Type B pancreatic cell (in vitro differentiated cells): ENCODE data around the gene TIA1. TPM values are rescaled to one million over a fixed set of nuclear protein-coding genes. Genes with fewer than 3 reads are reported as not detected.

Experiments used
- DNase-seq: peaks from one replicate; pipeline ENCODE4 v3.0.0; 2021; ENCODE audit warnings: mixed read lengths; ENCODE audit not compliant: unreplicated experiment; ENCODE audit errors: extremely low spot score
- H3K27ac Mint-ChIP-seq: 2 replicates; pipeline ENCODE4 v1.8.0; 2021; ENCODE audit warnings: mild to moderate bottlenecking, mixed read lengths
- H3K27me3 Mint-ChIP-seq: 2 replicates; pipeline ENCODE4 v1.8.0; 2021; ENCODE audit warnings: mixed read lengths
- H3K36me3 Mint-ChIP-seq: 2 replicates; pipeline ENCODE4 v1.8.0; 2021; ENCODE audit warnings: mixed read lengths
- H3K4me1 Mint-ChIP-seq: one replicate; pipeline ENCODE4 v1.8.0; 2021; ENCODE audit warnings: mixed read lengths; ENCODE audit not compliant: unreplicated experiment
- H3K4me3 Mint-ChIP-seq: 2 replicates; pipeline ENCODE4 v1.8.0; 2021; ENCODE audit warnings: mild to moderate bottlenecking, mixed read lengths
- H3K9me3 Mint-ChIP-seq: 2 replicates; pipeline ENCODE4 v1.8.0; 2021; ENCODE audit warnings: mixed read lengths
- total RNA-seq: library from RNA; stranded (reverse); gene quantifications from 2 replicates; pipeline ENCODE4 v1.2.1, GENCODE V29; 2021; ENCODE audit warnings: low replicate concordance
- TF ChIP-seq, protein P1 (sequence below): fragments of 200-600 bp; sonication (generic); conservative IDR thresholded peaks from 2 replicates; pipeline ENCODE4 v1.5.0; 2021; ENCODE audit warnings: antibody characterized with exemption, mild to moderate bottlenecking

TIA1 gene
- total RNA-seq, 1 donor from 2014 or later = 300 TPM

GRCh38 chr2:70243806-70244584, 4.4 kb downstream of the TIA1 start:
- Mint-ChIP-seq H3K9me3 (peaks cover 3% of the 10 kb centered on the region), H3K27me3 (peaks cover 6% of the 10 kb centered on the region), H3K4me1 (peaks cover 33% of the 10 kb centered on the region), H3K4me3 (peak overlapping the region; percentile 34), H3K36me3 (peaks cover 44% of the 10 kb centered on the region), H3K27ac (peak overlapping the region; percentile 18)
- DNase-seq = no peak
- TF ChIP-seq, protein P1, sequence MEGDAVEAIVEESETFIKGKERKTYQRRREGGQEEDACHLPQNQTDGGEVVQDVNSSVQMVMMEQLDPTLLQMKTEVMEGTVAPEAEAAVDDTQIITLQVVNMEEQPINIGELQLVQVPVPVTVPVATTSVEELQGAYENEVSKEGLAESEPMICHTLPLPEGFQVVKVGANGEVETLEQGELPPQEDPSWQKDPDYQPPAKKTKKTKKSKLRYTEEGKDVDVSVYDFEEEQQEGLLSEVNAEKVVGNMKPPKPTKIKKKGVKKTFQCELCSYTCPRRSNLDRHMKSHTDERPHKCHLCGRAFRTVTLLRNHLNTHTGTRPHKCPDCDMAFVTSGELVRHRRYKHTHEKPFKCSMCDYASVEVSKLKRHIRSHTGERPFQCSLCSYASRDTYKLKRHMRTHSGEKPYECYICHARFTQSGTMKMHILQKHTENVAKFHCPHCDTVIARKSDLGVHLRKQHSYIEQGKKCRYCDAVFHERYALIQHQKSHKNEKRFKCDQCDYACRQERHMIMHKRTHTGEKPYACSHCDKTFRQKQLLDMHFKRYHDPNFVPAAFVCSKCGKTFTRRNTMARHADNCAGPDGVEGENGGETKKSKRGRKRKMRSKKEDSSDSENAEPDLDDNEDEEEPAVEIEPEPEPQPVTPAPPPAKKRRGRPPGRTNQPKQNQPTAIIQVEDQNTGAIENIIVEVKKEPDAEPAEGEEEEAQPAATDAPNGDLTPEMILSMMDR = no peak

GRCh38 chr2:70242552-70242951, 5.9 kb downstream of the TIA1 start:
- H3K36me3 Mint-ChIP-seq = peaks cover 39% of the 10 kb centered on the region
- H3K27ac Mint-ChIP-seq = no peak overlapping the region
- H3K27me3 Mint-ChIP-seq = no peaks in the 10 kb centered on the region
- H3K9me3 Mint-ChIP-seq = peaks cover 3% of the 10 kb centered on the region
- peaks cover 28% of the 10 kb centered on the region for H3K4me1 Mint-ChIP-seq
- H3K4me3 Mint-ChIP-seq = no peak overlapping the region
- no peak for DNase-seq
- TF ChIP-seq, protein P1 = no peak

DNA sequence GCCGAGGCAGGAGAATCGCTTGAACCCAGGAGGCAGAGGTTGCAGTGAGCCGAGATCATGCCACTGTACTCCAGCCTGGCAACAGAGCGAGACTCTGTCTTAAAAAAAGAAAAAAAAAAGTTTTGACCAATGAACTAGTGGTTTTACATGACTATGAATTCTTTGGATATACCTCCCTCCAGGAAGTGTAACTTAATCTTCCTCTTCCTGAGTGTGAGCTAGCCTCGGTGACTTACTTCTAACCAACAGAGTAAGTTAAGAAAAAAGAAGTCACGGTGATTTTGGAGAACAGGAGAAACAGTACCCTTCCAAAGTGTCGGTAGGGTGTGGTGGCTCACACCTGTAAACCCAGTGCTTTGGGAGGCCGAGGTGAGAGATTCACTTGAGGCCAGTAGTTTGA, 7.1 kb downstream of the TIA1 start:
- peaks cover 3% of the 10 kb centered on the region for H3K9me3 Mint-ChIP-seq
- peaks cover 38% of the 10 kb centered on the region for H3K36me3 Mint-ChIP-seq
- H3K27me3 Mint-ChIP-seq = no peaks in the 10 kb centered on the region
- H3K27ac Mint-ChIP-seq = peak overlapping the region; percentile 34
- no peak for DNase-seq
- peaks cover 26% of the 10 kb centered on the region for H3K4me1 Mint-ChIP-seq
- no peak overlapping the region for H3K4me3 Mint-ChIP-seq
- TF ChIP-seq, protein P1 = no peak

DNA sequence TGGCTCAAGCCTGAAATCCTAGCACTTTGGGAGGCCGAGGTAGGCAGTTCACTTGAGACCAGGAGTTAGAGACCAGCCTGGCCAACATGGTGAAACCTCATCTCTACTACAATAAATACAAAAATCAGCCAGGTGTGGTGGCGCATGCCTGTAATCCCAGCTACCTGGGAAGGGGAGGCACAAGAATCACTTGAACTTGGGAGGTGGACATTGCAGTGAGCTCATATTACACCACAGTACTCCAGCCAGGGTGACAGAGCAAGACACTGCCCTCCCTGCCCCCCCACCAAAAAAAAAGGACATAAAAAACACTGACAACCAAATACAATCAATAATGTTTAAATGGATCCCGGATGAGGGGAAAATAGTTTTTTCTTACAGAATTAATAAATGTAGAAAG, 7.8 kb downstream of the TIA1 start:
- Mint-ChIP-seq H3K27ac (no peak overlapping the region), H3K27me3 (no peaks in the 10 kb centered on the region), H3K4me3 (no peak overlapping the region), H3K9me3 (peaks cover 3% of the 10 kb centered on the region), H3K4me1 (peaks cover 22% of the 10 kb centered on the region), H3K36me3 (peaks cover 35% of the 10 kb centered on the region)
- no peak for DNase-seq
- TF ChIP-seq, protein P1 = no peak

- Mint-ChIP-seq H3K27me3 (no peaks in the 10 kb centered on the region), H3K36me3 (peaks cover 6% of the 10 kb centered on the region), H3K4me3 (no peak overlapping the region), H3K9me3 (no peaks in the 10 kb centered on the region), H3K27ac (no peak overlapping the region), H3K4me1 (peaks cover 3% of the 10 kb centered on the region)
- TF ChIP-seq, protein P1 = no peak
- no peak for DNase-seq
Measured at GRCh38 chr2:70233926-70234325, 14.5 kb downstream of the TIA1 start.
